ENCODE data around the gene PLOD3.
"Not testable (repeated sequence)": the region's sequence is repeated elsewhere in the genome, so short reads cannot be mapped to it uniquely, and the experiment has no call there.

PLOD3 gene

GRCh38 chr7:101208794-101209193 is 8.6 kb downstream of the PLOD3 start:
- no peak for DNase-seq (ENCODE audit: low read depth)
- no peak for TF ChIP-seq CTCF (IDR thresholded peaks at IDR 0.05; ENCODE audit: insufficient read depth, low read depth, low read length, missing control alignments)
- no peak overlapping the region for H3K4me3 ChIP-seq (ENCODE audit: low read depth, low read length)

GRCh38 chr7:101207459-101207858 is 9.9 kb downstream of the PLOD3 start:
- DNase-seq (ENCODE audit: low read depth) = no peak
- no peak for TF ChIP-seq CTCF (IDR thresholded peaks at IDR 0.05; ENCODE audit: insufficient read depth, low read depth, low read length, missing control alignments)
- H3K4me3 ChIP-seq (ENCODE audit: low read depth, low read length) = no peak overlapping the region

- no peak for TF ChIP-seq CTCF (IDR thresholded peaks at IDR 0.05; ENCODE audit: insufficient read depth, low read depth, low read length, missing control alignments)
- H3K4me3 ChIP-seq (ENCODE audit: low read depth, low read length) = no peak overlapping the region
- DNase-seq (ENCODE audit: low read depth) = no peak
Measured at GRCh38 chr7:101206665-101207042, 10.7 kb downstream of the PLOD3 start.

- DNase-seq (ENCODE audit: low read depth) = no peak
- no peak for TF ChIP-seq CTCF (IDR thresholded peaks at IDR 0.05; ENCODE audit: insufficient read depth, low read depth, low read length, missing control alignments)
- H3K4me3 ChIP-seq (ENCODE audit: low read depth, low read length) = no peak overlapping the region
Measured at GRCh38 chr7:101205901-101206664, 11.3 kb downstream of the PLOD3 start.

GRCh38 chr7:101203740-101204738 is 13.3 kb downstream of the PLOD3 start:
- not testable (repeated sequence) for DNase-seq (ENCODE audit: low read depth); H3K4me3 ChIP-seq (ENCODE audit: low read depth, low read length)

GRCh38 chr7:101202603-101202918 is 14.8 kb downstream of the PLOD3 start:
- no peak for TF ChIP-seq CTCF (IDR thresholded peaks at IDR 0.05; ENCODE audit: insufficient read depth, low read depth, low read length, missing control alignments)
- H3K4me3 ChIP-seq (ENCODE audit: low read depth, low read length) = no peak overlapping the region

More at GRCh38 chr7:101202603-101202918, 14.8 kb downstream of the PLOD3 start:
- DNase-seq (ENCODE audit: low read depth) = no peak
